Measurements from ENCODE around the gene ATP2C2.

ATP2C2 gene

GRCh38 chr16:84500531-84500930 is 132.2 kb downstream of the ATP2C2 start:
- ATAC-seq, result no peak
- no peak for TF ChIP-seq RARB (CRISPR knock-in tag; IDR thresholded peaks at IDR 0.05)
- no peak for TF ChIP-seq CSDC2 (CRISPR knock-in tag; IDR thresholded peaks at IDR 0.05)

- ATAC-seq, result no peak
- TF ChIP-seq CREB5 (CRISPR knock-in tag; IDR thresholded peaks at IDR 0.05; ENCODE audit: low read depth) (no peak), ZFP3 (CRISPR knock-in tag; IDR thresholded peaks at IDR 0.05) (no peak), CSDC2 (CRISPR knock-in tag; IDR thresholded peaks at IDR 0.05) (no peak), OSR1 (CRISPR knock-in tag; IDR thresholded peaks at IDR 0.05) (no peak), PATZ1 (CRISPR knock-in tag; IDR thresholded peaks at IDR 0.05; ENCODE audit: borderline replicate concordance) (no peak), ZFP30 (CRISPR knock-in tag; IDR thresholded peaks at IDR 0.05) (no peak), ARNTL (CRISPR knock-in tag; IDR thresholded peaks at IDR 0.05; ENCODE audit: borderline replicate concordance, low read depth) (no peak), TCF4 (CRISPR knock-in tag; IDR thresholded peaks at IDR 0.05; ENCODE audit: borderline replicate concordance) (no peak), PPARA (CRISPR knock-in tag; IDR thresholded peaks at IDR 0.05; ENCODE audit: borderline replicate concordance) (no peak), ZNF565 (CRISPR knock-in tag; conservative IDR thresholded peaks at IDR 0.05; ENCODE audit: low read depth) (no peak), SNAI2 (CRISPR knock-in tag; IDR thresholded peaks at IDR 0.05) (no peak), ESRRG (CRISPR knock-in tag; IDR thresholded peaks at IDR 0.05) (no peak), BACH2 (CRISPR knock-in tag; IDR thresholded peaks at IDR 0.05; ENCODE audit: borderline replicate concordance) (no peak), RARB (CRISPR knock-in tag; IDR thresholded peaks at IDR 0.05) (no peak)
- TF ChIP-seq, protein P1, sequence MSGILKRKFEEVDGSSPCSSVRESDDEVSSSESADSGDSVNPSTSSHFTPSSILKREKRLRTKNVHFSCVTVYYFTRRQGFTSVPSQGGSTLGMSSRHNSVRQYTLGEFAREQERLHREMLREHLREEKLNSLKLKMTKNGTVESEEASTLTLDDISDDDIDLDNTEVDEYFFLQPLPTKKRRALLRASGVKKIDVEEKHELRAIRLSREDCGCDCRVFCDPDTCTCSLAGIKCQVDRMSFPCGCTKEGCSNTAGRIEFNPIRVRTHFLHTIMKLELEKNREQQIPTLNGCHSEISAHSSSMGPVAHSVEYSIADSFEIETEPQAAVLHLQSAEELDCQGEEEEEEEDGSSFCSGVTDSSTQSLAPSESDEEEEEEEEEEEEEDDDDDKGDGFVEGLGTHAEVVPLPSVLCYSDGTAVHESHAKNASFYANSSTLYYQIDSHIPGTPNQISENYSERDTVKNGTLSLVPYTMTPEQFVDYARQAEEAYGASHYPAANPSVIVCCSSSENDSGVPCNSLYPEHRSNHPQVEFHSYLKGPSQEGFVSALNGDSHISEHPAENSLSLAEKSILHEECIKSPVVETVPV (CRISPR knock-in tag; IDR thresholded peaks at IDR 0.05), result no peak
- TF ChIP-seq, protein P2, sequence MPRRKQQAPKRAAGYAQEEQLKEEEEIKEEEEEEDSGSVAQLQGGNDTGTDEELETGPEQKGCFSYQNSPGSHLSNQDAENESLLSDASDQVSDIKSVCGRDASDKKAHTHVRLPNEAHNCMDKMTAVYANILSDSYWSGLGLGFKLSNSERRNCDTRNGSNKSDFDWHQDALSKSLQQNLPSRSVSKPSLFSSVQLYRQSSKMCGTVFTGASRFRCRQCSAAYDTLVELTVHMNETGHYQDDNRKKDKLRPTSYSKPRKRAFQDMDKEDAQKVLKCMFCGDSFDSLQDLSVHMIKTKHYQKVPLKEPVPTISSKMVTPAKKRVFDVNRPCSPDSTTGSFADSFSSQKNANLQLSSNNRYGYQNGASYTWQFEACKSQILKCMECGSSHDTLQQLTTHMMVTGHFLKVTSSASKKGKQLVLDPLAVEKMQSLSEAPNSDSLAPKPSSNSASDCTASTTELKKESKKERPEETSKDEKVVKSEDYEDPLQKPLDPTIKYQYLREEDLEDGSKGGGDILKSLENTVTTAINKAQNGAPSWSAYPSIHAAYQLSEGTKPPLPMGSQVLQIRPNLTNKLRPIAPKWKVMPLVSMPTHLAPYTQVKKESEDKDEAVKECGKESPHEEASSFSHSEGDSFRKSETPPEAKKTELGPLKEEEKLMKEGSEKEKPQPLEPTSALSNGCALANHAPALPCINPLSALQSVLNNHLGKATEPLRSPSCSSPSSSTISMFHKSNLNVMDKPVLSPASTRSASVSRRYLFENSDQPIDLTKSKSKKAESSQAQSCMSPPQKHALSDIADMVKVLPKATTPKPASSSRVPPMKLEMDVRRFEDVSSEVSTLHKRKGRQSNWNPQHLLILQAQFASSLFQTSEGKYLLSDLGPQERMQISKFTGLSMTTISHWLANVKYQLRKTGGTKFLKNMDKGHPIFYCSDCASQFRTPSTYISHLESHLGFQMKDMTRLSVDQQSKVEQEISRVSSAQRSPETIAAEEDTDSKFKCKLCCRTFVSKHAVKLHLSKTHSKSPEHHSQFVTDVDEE (CRISPR knock-in tag; IDR thresholded peaks at IDR 0.05), result no peak
Observed at GRCh38 chr16:84501077-84501735, 132.9 kb downstream of the ATP2C2 start.

DNA sequence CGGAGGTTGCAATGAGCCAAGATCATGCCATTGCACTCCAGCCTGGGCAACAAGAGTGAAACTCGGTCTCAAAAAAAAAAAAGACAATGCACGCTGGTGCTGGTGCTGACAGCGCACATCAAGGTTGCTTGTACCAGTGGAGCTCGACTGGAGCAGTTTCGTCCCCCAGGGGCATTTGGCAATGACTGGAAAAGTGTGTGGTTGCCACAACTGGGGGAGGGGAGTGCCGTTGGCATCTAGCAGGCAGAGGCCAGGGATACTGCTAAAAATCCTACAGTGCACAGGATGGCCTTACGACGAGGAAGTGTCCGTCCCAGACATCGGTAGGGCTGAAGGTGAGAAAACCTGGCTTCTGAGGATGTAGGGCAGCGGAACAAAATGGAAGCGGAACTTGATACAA is 133.7 kb downstream of the ATP2C2 start:
- TF ChIP-seq ZNF70 (CRISPR knock-in tag; IDR thresholded peaks at IDR 0.05) (no peak), ARNTL (CRISPR knock-in tag; IDR thresholded peaks at IDR 0.05; ENCODE audit: borderline replicate concordance, low read depth) (no peak), TOX (CRISPR knock-in tag; IDR thresholded peaks at IDR 0.05; ENCODE audit: borderline replicate concordance) (no peak), ZFP30 (CRISPR knock-in tag; IDR thresholded peaks at IDR 0.05) (no peak), RARB (CRISPR knock-in tag; IDR thresholded peaks at IDR 0.05) (no peak), ISL1 (CRISPR knock-in tag; IDR thresholded peaks at IDR 0.05) (no peak), BACH2 (CRISPR knock-in tag; IDR thresholded peaks at IDR 0.05; ENCODE audit: borderline replicate concordance) (no peak), PATZ1 (CRISPR knock-in tag; IDR thresholded peaks at IDR 0.05; ENCODE audit: borderline replicate concordance) (no peak), PPARA (CRISPR knock-in tag; IDR thresholded peaks at IDR 0.05; ENCODE audit: borderline replicate concordance) (no peak), OSR1 (CRISPR knock-in tag; IDR thresholded peaks at IDR 0.05) (no peak), CREB5 (CRISPR knock-in tag; IDR thresholded peaks at IDR 0.05; ENCODE audit: low read depth) (no peak)
- TF ChIP-seq, protein P1 (CRISPR knock-in tag; IDR thresholded peaks at IDR 0.05), result no peak
- ATAC-seq, result no peak
